Muscle of leg (tissue), 16 donors: ENCODE results near the gene CFC1B. TPM values are rescaled to one million over a fixed set of nuclear protein-coding genes. Genes with fewer than 3 reads are reported as not detected.
"Not testable (repeated sequence)": the region's sequence is repeated elsewhere in the genome, so short reads cannot be mapped to it uniquely, and the experiment has no call there.

Experiments
- DNase-seq: peaks from one replicate; pipeline ENCODE4 v3.0.0; 2013
- H3K27ac ChIP-seq: one replicate; pipeline ENCODE4 v1.5.1; 2013; ENCODE audit warnings: mild to moderate bottlenecking, low read length, control low read depth
- H3K27me3 ChIP-seq: one replicate; pipeline ENCODE4 v1.6.1; 2013; ENCODE audit warnings: low read length; ENCODE audit not compliant: control insufficient read depth, insufficient read depth
- H3K36me3 ChIP-seq: one replicate; pipeline ENCODE4 v1.6.1; 2013; ENCODE audit warnings: low read length; ENCODE audit not compliant: control insufficient read depth, insufficient read depth
- H3K4me1 ChIP-seq: one replicate; pipeline ENCODE4 v1.6.1; 2013; ENCODE audit warnings: low read length; ENCODE audit not compliant: control insufficient read depth, insufficient read depth
- H3K4me3 ChIP-seq: one replicate; pipeline ENCODE4 v1.5.1; 2013; ENCODE audit warnings: low read length, control low read depth
- H3K9me3 ChIP-seq: replicated peaks from 2 replicates; pipeline ENCODE4 v1.6.1; 2013; ENCODE audit warnings: low read depth, low read length; ENCODE audit not compliant: control insufficient read depth
- WGBS: methylation state at CpG from one replicate; pipeline ENCODE4 v1.1.5; 2013; ENCODE audit warnings: missing lambda C conversion rate; ENCODE audit not compliant: insufficient coverage; 5-methylcytosine and 5-hydroxymethylcytosine counted together
- long read RNA-seq, 11 donors: transcript quantifications; one replicate each; lab custom pipeline, GENCODE V29; 2026
- polyA plus RNA-seq, 8 donors: library from polyadenylated mRNA; unstranded; fragments of 120-200 nt; gene quantifications; one replicate each; pipeline versions ENCODE4 v1.2.1 to v1.2.3, GENCODE V29; 2013; ENCODE audit warnings: inconsistent platforms in 1 of 8, low replicate concordance in 1 of 8; ENCODE audit not compliant: insufficient read length in 8 of 8, insufficient read depth in 1 of 8
- total RNA-seq: library from RNA; stranded (reverse); fragments of 120-200 nt; gene quantifications from one replicate; pipeline ENCODE4 v1.2.4, GENCODE V29; 2013

CFC1B gene
- total RNA-seq (not detected), polyA plus RNA-seq (not detected)
- long read RNA-seq, donor 1, result 0 reads
- long read RNA-seq, donor 2, result 0 reads
- long read RNA-seq, donor 3, result 0 reads
- long read RNA-seq, donor 4, result 0 reads
- long read RNA-seq, donor 5, result 0 reads
- long read RNA-seq, donor 6, result 0 reads
- long read RNA-seq, donor 7, result 0 reads
- long read RNA-seq, donor 8, result 0 reads
- long read RNA-seq, donor 9, result 0 reads
- long read RNA-seq, donor 10, result 0 reads
- long read RNA-seq, donor 11, result 0 reads

DNA sequence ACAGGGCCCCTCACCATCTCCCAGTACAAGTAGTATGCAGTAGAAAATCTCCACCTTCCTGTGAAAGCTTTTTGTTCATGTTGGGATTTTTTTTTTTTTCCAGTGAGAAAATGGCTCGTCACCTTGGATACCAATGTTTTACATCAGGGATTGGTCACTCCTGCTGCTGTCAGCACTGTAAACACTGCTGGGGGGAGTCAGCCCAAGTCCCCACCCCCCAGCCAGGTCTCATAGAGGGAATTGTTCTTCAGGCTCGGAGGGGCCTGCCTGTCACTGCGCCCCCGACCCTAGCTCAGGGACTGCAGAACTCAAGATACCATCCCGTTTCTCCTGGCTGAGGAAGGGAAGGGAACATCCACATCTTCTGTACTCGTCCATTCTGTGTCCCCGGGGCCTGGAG is at the start of gene CFC1B:
Gene CFC1B, plus strand, starts transcription at position 231 of the 400 bp plus-strand sequence. CDS start 263 bp downstream, outside the sequence.
- H3K9me3 ChIP-seq, DNase-seq, H3K36me3 ChIP-seq, H3K4me3 ChIP-seq, H3K4me1 ChIP-seq, H3K27ac ChIP-seq, H3K27me3 ChIP-seq: not testable (repeated sequence)
- no CpG with 5 or more reads among the region's 7 CpGs for WGBS

DNA sequence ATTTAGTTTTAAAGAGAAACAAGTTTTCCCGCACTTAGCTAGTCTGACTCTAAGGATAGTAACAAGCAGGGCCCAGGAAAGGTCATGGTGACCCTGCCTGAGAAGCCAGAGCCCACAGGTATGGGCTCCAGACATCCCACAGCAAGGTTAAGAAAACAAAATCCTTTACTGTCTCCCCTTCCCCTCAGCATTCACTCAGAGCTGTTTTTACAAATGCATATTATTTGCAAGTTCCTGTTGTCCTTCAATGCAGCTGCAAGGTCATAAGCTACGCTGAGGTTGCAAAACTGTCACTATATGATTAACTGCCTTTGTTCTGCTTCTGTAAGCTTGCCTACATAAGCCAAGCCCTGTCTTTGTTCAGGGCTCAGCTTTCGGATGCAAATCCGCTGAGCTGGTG is 29.9 kb upstream of the CFC1B start:
- not testable (repeated sequence) for H3K27ac ChIP-seq, H3K9me3 ChIP-seq, DNase-seq, H3K36me3 ChIP-seq, H3K4me3 ChIP-seq, H3K27me3 ChIP-seq, H3K4me1 ChIP-seq
- WGBS, result no CpG with 5 or more reads among the region's 4 CpGs

DNA sequence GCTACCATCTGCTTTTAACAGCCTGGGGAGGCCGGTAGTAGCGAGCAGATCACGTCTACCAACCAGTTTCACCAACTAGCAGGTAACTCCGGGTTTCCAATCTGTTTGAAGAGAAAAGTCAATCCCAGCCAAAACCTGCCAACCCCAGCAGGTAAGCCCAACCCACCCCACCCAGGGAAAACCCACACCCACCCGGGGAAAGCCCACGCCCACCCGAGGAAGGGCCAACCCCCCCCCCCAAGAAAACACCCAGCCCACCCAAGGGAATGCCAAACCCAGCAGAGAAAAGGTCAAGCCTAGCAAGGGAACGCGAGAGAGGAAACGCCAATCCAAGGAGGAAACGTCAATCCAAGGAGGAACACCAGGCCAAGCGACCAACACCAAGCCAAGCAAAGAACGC is 11.8 kb upstream of the CFC1B start, which contains the start of gene POTEI:
Gene POTEI, minus strand, starts transcription at position 101 of the 400 bp plus-strand sequence. Its CDS starts 93 bp downstream, at position 8.
- H3K4me1 ChIP-seq, H3K27ac ChIP-seq, DNase-seq, H3K36me3 ChIP-seq, H3K27me3 ChIP-seq, H3K4me3 ChIP-seq, H3K9me3 ChIP-seq: not testable (repeated sequence)
- no CpG with 5 or more reads among the region's 13 CpGs for WGBS

DNA sequence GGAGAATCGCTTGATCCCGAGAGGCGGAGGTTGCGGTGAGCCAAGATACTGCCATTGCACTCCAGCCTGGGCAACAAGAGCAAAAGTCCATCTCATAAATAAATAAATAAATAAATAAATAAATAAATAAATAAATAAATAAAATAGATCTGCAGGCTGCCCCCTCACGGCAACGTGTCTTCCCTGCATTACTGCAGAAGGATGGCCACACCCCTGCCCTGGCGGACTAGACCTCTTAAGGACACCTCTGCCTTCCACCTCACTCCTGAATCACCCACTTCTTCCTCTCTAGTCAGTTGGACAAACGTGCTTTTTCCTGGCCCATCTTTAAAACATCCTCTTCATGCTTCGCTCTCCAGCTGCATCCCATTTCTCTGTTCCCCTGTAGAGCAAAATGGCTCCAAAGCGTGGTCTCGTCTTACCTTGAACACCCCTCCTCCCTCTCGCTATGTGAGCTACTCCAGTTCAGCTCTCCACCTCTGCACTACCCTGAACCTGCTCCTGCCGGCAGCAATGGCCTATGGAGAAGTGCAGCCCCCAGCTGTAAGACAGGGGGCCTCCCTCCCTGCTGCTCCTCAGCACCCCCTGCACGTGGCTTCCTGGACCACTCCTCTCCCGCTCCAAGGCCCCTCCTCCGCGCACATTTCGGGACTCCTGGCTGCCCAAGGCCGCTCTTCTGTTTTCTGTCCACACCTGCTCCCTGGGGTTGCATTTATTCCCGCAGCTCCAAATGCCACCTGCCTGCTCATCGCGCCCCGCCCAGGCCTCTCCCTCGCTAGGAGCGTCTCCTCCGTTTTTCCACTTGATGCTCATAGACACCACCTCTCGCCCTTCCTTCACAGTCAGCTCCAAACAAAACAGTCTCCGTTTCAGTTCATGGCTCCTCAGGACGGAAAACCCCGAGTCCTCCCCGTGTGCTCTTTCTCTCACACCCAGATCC is 9.9 kb upstream of the CFC1B start:
- H3K27me3 ChIP-seq, H3K36me3 ChIP-seq, H3K4me1 ChIP-seq, DNase-seq, H3K9me3 ChIP-seq, H3K4me3 ChIP-seq, H3K27ac ChIP-seq: not testable (repeated sequence)
- WGBS, result no CpG with 5 or more reads among the region's 31 CpGs

DNA sequence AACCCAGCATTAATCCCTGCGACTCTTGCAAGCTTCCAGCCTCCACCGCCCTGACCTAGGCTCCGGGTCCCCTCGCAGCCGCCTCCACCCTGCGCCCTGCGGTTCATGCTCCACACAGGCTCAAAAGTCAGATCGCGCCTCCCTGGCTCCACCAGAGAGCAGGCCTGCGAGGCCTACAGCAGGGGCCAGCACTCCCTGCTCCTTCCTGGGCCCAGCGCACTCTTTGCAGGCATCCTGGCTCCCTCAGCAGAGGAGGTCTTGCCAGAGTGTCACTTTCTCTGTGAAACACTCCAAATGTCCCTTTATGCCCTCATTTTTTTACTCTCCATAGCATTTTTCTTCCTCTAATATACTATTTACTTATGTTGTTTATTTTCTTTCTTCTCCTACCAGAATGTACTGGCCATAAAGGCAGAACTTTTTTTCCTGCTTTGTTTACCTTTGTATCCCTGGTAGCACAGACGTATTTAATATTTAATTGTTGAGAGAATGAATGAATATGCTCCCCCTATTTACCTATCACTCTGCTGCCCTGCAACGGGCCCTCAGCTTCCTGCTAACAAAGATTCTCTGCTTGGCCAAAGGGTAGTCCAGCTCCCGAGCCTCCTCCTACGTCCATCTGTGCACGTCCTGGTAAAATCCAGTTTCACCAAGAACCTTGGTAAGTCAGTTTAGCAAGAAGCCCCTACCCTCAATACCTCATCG is 9.1 kb upstream of the CFC1B start:
- H3K4me3 ChIP-seq, H3K4me1 ChIP-seq, DNase-seq, H3K36me3 ChIP-seq, H3K9me3 ChIP-seq, H3K27ac ChIP-seq, H3K27me3 ChIP-seq: not testable (repeated sequence)
- WGBS, result no CpG with 5 or more reads among the region's 17 CpGs

DNA sequence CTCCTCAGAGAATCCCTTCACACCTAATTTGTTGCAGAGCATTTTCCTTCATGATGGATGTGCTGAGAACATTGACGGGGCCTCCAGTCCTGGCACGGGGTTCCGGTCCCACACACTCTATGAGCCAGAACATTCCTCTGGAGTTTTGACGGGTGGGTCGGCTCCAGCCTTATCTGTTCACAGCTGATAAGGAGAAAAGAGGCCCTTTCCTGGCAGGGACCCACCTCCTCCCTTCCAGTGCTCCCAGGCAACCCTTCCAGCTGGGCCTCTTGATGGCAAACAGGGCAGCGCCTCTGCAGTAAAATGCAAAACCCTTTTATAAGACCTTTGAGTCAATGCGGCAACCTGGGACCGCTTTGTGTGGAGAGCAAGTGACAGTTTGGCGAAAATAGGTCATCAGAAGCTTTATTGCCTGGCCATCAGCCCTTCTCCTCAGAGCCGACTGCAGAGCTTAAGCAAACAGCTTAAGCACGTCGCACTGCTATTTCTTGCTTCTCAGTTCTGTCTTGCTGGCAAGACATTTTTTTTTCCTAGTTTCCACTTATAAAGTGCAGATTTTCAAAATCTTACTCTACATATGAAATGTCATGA is 2.4 kb upstream of the CFC1B start:
- not testable (repeated sequence) for H3K9me3 ChIP-seq, H3K27ac ChIP-seq, H3K36me3 ChIP-seq, H3K4me1 ChIP-seq, DNase-seq, H3K27me3 ChIP-seq, H3K4me3 ChIP-seq
- no CpG with 5 or more reads among the region's 12 CpGs for WGBS

DNA sequence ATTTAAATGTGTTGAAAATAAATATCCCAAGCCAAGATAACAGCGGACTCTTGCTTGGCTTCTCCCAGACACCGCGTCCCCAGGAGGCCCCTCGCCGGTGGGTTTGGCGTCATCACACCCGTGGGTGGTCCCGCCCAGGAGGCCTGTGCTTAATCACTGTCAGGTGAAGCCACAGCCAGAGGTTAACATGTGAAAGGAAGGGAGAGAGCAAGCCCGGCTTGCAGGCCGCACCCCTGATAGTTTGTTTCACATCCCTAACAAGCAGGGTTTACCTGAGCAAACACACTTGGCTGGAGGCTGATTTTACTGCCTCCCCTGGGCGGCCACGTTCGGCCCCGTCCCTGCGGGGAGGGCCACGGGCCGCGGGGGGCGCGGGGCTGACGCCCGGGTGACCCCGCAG is 1.4 kb downstream of the CFC1B start:
- H3K36me3 ChIP-seq, H3K27me3 ChIP-seq, DNase-seq, H3K4me3 ChIP-seq, H3K4me1 ChIP-seq, H3K27ac ChIP-seq, H3K9me3 ChIP-seq: not testable (repeated sequence)
- no CpG with 5 or more reads among the region's 23 CpGs for whole genome bisulfite sequencing

DNA sequence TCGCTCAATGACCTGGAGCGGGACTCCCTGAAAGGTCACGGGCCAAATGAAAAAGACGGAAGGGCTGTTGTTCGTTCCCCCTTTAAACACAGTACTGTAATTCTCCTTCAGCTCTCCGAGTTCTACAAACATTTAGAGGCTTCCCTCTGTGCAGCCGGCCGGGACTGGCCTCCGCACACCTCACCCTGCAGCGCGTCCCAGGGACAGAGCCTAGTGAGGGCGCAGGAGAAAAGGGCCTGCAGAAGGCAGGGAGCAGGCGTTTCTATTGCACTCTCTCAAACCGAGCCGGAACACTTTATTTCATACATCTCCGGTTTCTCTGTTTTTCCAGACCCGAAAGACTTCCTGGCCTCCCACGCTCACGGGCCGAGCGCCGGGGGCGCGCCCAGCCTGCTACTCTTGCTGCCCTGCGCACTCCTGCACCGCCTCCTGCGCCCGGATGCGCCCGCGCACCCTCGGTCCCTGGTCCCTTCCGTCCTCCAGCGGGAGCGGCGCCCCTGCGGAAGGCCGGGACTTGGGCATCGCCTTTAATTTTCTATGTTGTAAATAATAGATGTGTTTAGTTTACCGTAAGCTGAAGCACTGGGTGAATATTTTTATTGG is 6.4 kb downstream of the CFC1B start:
- no CpG with 5 or more reads among the region's 40 CpGs for WGBS
- H3K27me3 ChIP-seq, result not testable (repeated sequence)

DNA sequence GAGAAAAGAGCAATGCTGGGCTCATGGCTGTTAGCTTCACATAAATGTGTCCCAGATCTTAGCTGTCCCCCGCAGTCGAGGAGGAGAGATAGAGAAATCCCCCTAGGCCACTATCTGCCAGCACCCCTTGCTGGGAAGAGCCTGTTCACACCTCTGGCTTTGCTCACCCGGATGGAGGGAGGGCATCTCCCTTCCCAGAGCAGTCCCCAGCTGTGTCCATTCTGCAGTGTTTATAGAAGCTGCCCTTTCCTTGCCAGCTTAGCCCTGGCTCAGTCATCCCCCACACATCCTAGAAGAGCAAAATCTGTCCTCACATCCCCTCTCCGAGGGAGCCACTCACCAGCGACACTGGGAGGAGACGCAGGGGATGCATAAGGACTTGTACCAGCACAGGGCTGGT is 8.5 kb downstream of the CFC1B start:
- not testable (repeated sequence) for DNase-seq, H3K27ac ChIP-seq, H3K4me1 ChIP-seq, H3K36me3 ChIP-seq, H3K9me3 ChIP-seq, H3K27me3 ChIP-seq, H3K4me3 ChIP-seq
- WGBS, result no CpG with 5 or more reads among the region's 6 CpGs

More for the DNA sequence above, 6.4 kb downstream of the CFC1B start:
- not testable (repeated sequence) for H3K9me3 ChIP-seq, H3K36me3 ChIP-seq, H3K4me1 ChIP-seq, H3K4me3 ChIP-seq, H3K27ac ChIP-seq, DNase-seq
